Measurements from ENCODE around the gene NEB.

NEB gene

GRCh38 chr2:151733771-151734672, at the start of gene NEB:
Gene NEB, minus strand, starts transcription at chr2:151734476. Its CDS starts 1,320 bp downstream, at chr2:151733156.
- TF ChIP-seq Cebpa-rat (IDR thresholded peaks at IDR 0.05): no peak
- peaks cover 1% of the 10 kb centered on the region; the same call in 1 of the 2 replicates for H3K9me3 ChIP-seq
- no peaks in the 10 kb centered on the region for H3K36me3 ChIP-seq
- H3K27me3 ChIP-seq: no peaks in the 10 kb centered on the region
- H3K4me2 ChIP-seq: no peak within 1 kb of the TSS
- no peaks in the 10 kb centered on the region for H4K20me1 ChIP-seq
- H3K4me3 ChIP-seq: no peak within 1 kb of the TSS
- H3K27ac ChIP-seq: no peak within 1 kb of the TSS
- H3K4me1 ChIP-seq: peaks cover 10% of the 10 kb centered on the region
- no peak within 1 kb of the TSS for H3K9ac ChIP-seq

- Histone ChIP-seq H3K36me3 (peaks cover 42% of the 10 kb centered on the region), H3K27me3 (no peaks in the 10 kb centered on the region), H3K9ac (no peak overlapping the region), H3K4me1 (no peaks in the 10 kb centered on the region), H3K9me3 (no peaks in the 10 kb centered on the region), H3K4me3 (no peak overlapping the region), H3K27ac (no peak overlapping the region), H4K20me1 (no peaks in the 10 kb centered on the region), H3K4me2 (no peak overlapping the region)
- no peak for TF ChIP-seq Cebpa-rat (IDR thresholded peaks at IDR 0.05)
Observed at GRCh38 chr2:151783133-151783520, 48.9 kb upstream of the NEB start.

GRCh38 chr2:151782378-151783132, 48.3 kb upstream of the NEB start:
- Histone ChIP-seq H3K27ac (no peak overlapping the region), H3K9me3 (no peaks in the 10 kb centered on the region), H3K27me3 (no peaks in the 10 kb centered on the region), H4K20me1 (no peaks in the 10 kb centered on the region), H3K4me3 (no peak overlapping the region), H3K9ac (no peak overlapping the region), H3K36me3 (peaks cover 42% of the 10 kb centered on the region), H3K4me2 (no peak overlapping the region), H3K4me1 (no peaks in the 10 kb centered on the region)
- no peak for TF ChIP-seq Cebpa-rat (IDR thresholded peaks at IDR 0.05)

GRCh38 chr2:151781642-151782041, 47.4 kb upstream of the NEB start:
- no peaks in the 10 kb centered on the region for H3K4me1 ChIP-seq
- H3K4me3 ChIP-seq: no peak overlapping the region
- no peak for TF ChIP-seq Cebpa-rat (IDR thresholded peaks at IDR 0.05)
- H3K27me3 ChIP-seq: no peaks in the 10 kb centered on the region
- peaks cover 51% of the 10 kb centered on the region for H3K36me3 ChIP-seq
- H3K9me3 ChIP-seq: no peaks in the 10 kb centered on the region
- no peaks in the 10 kb centered on the region for H4K20me1 ChIP-seq
- no peak overlapping the region for H3K4me2 ChIP-seq
- H3K27ac ChIP-seq: no peak overlapping the region
- no peak overlapping the region for H3K9ac ChIP-seq

GRCh38 chr2:151780938-151781337, 46.7 kb upstream of the NEB start:
- Histone ChIP-seq H3K27ac (no peak overlapping the region), H4K20me1 (no peaks in the 10 kb centered on the region), H3K4me2 (no peak overlapping the region), H3K4me1 (peaks cover 1% of the 10 kb centered on the region), H3K9me3 (no peaks in the 10 kb centered on the region), H3K36me3 (peaks cover 57% of the 10 kb centered on the region), H3K4me3 (no peak overlapping the region), H3K27me3 (no peaks in the 10 kb centered on the region), H3K9ac (no peak overlapping the region)
- no peak for TF ChIP-seq Cebpa-rat (IDR thresholded peaks at IDR 0.05)

GRCh38 chr2:151777935-151778334, 43.7 kb upstream of the NEB start:
- no peaks in the 10 kb centered on the region for H3K27me3 ChIP-seq
- H4K20me1 ChIP-seq: no peaks in the 10 kb centered on the region
- no peak overlapping the region for H3K27ac ChIP-seq
- H3K4me1 ChIP-seq: peaks cover 25% of the 10 kb centered on the region
- no peak overlapping the region for H3K4me2 ChIP-seq
- no peak overlapping the region for H3K4me3 ChIP-seq
- peaks cover 42% of the 10 kb centered on the region for H3K36me3 ChIP-seq
- H3K9ac ChIP-seq: no peak overlapping the region
- TF ChIP-seq Cebpa-rat (IDR thresholded peaks at IDR 0.05): no peak
- H3K9me3 ChIP-seq: no peaks in the 10 kb centered on the region

- Histone ChIP-seq H3K4me3 (no peak overlapping the region), H4K20me1 (no peaks in the 10 kb centered on the region), H3K27ac (no peak overlapping the region), H3K36me3 (peaks cover 42% of the 10 kb centered on the region), H3K4me1 (peaks cover 30% of the 10 kb centered on the region), H3K4me2 (no peak overlapping the region), H3K9ac (no peak overlapping the region), H3K27me3 (no peaks in the 10 kb centered on the region), H3K9me3 (no peaks in the 10 kb centered on the region)
- no peak for TF ChIP-seq Cebpa-rat (IDR thresholded peaks at IDR 0.05)
Observed at GRCh38 chr2:151777487-151777886, 43.2 kb upstream of the NEB start.

GRCh38 chr2:151776367-151776766, 42.1 kb upstream of the NEB start:
- Histone ChIP-seq H3K4me2 (no peak overlapping the region), H3K9ac (no peak overlapping the region), H3K36me3 (peaks cover 36% of the 10 kb centered on the region), H3K4me1 (peaks cover 41% of the 10 kb centered on the region), H3K27me3 (no peaks in the 10 kb centered on the region), H3K27ac (no peak overlapping the region), H4K20me1 (no peaks in the 10 kb centered on the region), H3K4me3 (no peak overlapping the region), H3K9me3 (no peaks in the 10 kb centered on the region)
- TF ChIP-seq Cebpa-rat (IDR thresholded peaks at IDR 0.05): no peak

GRCh38 chr2:151775057-151775740, 40.9 kb upstream of the NEB start:
- Histone ChIP-seq H3K36me3 (peaks cover 30% of the 10 kb centered on the region), H3K9me3 (no peaks in the 10 kb centered on the region), H3K4me2 (peak overlapping the region; percentile 64), H3K27ac (peak overlapping the region; percentile 27; the same call in 1 of the 2 replicates), H3K4me3 (no peak overlapping the region), H3K4me1 (peaks cover 52% of the 10 kb centered on the region), H3K27me3 (no peaks in the 10 kb centered on the region), H3K9ac (peak overlapping the region; percentile 49; the same call in 1 of the 2 replicates), H4K20me1 (no peaks in the 10 kb centered on the region)
- no peak for TF ChIP-seq Cebpa-rat (IDR thresholded peaks at IDR 0.05)
